ENCODE measurements around the gene GDAP2.

GDAP2 gene

GRCh38 chr1:117841117-117841650 is 88.2 kb downstream of the GDAP2 start:
- DNase-seq (ENCODE audit: low read depth in 2 of 2) = no peak

GRCh38 chr1:117838911-117839310 is 90.5 kb downstream of the GDAP2 start:
- no peak for DNase-seq (ENCODE audit: low read depth in 2 of 2)

- DNase-seq (ENCODE audit: low read depth in 2 of 2) = no peak
Measured at GRCh38 chr1:117836069-117836468, 93.4 kb downstream of the GDAP2 start.

DNA sequence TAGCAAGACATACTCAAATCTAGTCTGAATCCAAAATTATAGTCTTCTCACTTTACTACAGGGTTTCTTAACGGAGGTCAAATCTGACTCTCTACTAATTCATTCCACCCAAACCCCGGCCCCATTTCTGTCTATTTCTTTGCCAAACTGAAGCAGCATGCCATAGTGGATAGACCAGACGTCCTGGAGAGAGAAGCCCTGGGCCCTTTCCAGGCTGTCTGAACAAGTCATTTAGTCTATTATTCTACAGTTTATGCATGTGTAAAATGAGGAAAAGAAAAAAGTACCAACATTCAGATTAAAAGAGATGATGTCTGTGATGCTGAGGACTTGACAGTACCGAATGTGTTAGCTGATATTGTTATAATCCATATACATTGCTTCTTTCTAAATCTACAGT is 95.0 kb downstream of the GDAP2 start:
- no peak for DNase-seq (ENCODE audit: low read depth in 2 of 2)

DNA sequence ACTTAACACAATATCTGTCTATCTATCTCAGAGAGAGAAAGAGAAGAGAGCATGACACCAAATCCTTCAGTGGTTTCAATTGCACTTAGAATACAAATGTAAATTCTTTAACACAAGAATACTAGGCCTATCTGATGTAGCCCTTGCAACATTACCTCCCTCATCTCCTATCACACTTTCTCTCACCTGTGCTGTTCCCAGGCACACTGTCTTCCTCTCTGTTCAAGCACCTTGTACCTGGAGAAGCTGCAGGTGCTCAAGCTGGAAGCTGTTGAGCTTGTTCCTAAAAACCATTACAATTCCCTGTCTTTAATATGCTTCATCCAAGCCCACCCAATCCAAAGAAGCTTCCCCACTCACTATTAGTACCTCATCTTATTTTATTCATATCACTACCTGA is 97.0 kb downstream of the GDAP2 start:
- no peak for DNase-seq (ENCODE audit: low read depth in 2 of 2)

DNA sequence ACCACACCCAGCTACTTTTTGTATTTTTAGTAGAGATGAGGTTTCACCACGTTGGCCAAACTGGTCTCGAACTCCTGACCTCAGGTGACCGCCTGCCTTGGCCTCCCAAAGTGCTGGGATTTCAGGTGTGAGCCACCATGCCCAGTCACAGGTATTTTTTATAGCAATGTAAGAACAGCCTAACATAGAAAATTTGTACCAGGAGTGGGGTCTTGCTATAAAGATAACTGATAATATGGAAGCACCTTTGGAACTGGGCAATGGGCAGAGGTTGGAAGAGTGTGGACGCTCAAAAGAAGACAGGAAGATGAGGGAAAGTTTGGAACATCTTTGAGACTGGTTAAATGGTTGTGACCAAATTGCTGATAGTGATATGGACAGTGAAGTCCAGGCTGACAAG is 99.2 kb downstream of the GDAP2 start:
- DNase-seq (ENCODE audit: low read depth in 2 of 2) = no peak

DNA sequence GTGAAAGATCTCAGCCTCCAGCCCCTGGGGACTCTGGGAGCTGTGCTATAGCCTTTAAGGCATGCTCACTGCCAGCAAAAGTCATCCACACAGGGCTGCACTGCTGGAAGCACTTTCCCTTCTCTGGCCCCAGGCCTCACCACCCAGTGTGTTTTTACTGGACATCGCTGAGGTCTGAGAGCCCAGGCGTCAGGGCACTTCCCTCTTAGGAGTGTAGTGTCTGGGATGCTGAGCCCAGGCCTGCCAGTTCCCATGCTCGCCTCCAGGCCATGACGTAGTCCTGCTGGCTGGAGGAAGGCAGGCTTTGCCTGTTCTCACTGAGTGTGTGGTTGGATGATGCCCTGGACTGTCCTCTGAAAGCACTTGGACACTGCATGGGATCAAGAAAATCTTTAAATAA is 101.2 kb downstream of the GDAP2 start:
- no peak for DNase-seq (ENCODE audit: low read depth in 2 of 2)

GRCh38 chr1:117826540-117827078 is 102.8 kb downstream of the GDAP2 start:
- no peak for DNase-seq (ENCODE audit: low read depth in 2 of 2)

DNA sequence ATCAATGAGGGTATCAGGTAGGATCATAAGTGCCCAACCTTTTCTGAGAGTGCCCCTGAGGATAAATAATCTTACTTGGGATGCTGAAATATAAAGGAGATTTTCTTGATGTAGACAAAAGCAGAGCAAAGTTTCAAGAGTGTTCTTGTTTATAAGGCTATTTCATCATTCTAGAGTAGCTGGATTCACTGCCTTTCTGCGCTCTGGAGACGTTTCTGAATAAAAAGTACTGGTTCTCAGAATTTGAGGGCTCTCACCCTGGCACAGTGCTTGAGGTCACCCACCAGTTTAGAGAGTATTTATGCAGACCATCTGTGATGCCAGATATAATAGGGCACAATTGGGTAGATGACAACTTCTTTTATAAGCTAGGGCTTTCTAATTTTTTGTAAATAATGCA is 103.3 kb downstream of the GDAP2 start:
- DNase-seq (ENCODE audit: low read depth in 2 of 2) = no peak

DNA sequence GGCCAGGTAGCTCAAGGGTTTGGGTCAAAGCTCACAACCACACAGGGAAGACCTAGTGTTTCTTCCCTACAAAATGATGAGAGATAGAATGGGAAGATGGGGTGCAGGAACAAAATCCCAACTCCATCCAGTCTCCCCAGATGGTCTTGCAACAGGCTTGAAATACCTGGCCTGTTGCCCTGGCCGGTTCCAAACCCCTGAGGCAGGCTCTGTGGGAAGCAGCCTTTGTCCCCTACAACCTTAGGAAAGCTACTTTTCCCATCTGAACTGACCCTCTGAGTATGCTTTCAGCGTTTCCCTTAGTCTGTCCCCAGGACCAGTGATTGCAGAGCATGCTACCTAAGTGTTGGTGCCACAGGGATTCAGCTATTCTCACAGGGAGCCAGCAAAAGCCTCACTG is 104.0 kb downstream of the GDAP2 start:
- DNase-seq (ENCODE audit: low read depth in 2 of 2) = no peak

DNA sequence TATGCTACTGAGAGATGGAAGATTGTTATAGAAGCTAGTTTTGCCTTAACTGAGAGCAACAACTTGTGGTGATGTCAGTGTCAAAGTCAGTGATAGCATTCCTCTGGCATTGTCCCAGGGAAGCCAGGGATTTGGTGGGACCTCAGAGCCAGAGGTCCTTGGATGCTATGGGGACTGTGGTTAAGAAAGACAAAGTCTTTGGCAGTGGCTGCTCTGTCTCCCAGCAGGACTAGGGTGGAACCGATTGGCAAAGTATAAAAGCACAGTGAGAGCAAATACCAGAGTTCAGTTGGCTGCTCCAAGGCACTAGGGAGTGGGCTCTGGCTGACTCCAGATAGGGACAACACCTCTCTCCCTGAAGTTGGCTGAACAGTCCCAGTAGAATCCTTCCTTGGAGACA is 104.8 kb downstream of the GDAP2 start:
- DNase-seq (ENCODE audit: low read depth in 2 of 2) = no peak

DNA sequence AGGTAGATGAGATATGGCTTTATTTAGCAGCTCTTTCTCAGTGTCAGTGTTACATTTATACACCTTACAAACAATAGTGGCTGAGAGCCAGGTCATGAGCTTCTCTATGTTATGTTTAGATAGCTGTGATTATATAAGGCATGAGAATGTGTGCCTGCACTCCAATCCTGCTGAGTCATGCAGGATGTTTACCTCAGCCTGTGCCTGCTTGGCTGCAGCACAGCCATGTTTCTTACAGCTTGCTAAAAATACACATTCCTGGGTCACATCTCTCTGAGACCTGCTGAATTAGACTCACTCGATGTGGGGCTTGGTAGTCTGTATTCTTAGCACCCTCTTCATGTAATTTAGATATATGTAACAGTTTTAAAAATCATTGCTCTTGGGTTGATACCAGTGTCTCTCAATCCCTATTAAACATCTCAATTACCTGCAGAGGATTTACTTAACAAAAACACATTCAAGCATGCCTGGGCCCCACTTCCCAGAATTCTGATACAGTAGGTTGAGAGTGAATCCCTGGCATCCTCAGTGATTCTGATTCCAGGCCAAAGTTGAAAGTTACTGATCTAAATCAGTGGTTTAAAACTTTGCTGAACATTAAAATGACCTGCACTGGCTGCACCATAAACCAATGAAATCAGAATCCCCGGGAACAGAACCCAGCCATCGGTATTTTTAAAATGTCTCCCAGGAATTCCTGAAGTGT is 107.5 kb downstream of the GDAP2 start:
- no peak for DNase-seq (ENCODE audit: low read depth in 2 of 2)

GRCh38 chr1:117821382-117821755 is 108.1 kb downstream of the GDAP2 start:
- no peak for DNase-seq (ENCODE audit: low read depth in 2 of 2)

- DNase-seq (ENCODE audit: low read depth in 2 of 2) = no peak
Measured at GRCh38 chr1:117820694-117821381, 108.6 kb downstream of the GDAP2 start.

- no peak for DNase-seq (ENCODE audit: low read depth in 2 of 2)
Measured at GRCh38 chr1:117820096-117820495, 109.3 kb downstream of the GDAP2 start.

GRCh38 chr1:117819301-117819700 is 110.1 kb downstream of the GDAP2 start:
- no peak for DNase-seq (ENCODE audit: low read depth in 2 of 2)

- DNase-seq (ENCODE audit: low read depth in 2 of 2) = no peak
Measured at GRCh38 chr1:117818456-117818855, 111.0 kb downstream of the GDAP2 start.

- no peak for DNase-seq (ENCODE audit: low read depth in 2 of 2)
Measured at GRCh38 chr1:117817629-117818028, 111.8 kb downstream of the GDAP2 start.

- no peak for DNase-seq (ENCODE audit: low read depth in 2 of 2)
Measured at GRCh38 chr1:117815926-117816325, 113.5 kb downstream of the GDAP2 start.

DNA sequence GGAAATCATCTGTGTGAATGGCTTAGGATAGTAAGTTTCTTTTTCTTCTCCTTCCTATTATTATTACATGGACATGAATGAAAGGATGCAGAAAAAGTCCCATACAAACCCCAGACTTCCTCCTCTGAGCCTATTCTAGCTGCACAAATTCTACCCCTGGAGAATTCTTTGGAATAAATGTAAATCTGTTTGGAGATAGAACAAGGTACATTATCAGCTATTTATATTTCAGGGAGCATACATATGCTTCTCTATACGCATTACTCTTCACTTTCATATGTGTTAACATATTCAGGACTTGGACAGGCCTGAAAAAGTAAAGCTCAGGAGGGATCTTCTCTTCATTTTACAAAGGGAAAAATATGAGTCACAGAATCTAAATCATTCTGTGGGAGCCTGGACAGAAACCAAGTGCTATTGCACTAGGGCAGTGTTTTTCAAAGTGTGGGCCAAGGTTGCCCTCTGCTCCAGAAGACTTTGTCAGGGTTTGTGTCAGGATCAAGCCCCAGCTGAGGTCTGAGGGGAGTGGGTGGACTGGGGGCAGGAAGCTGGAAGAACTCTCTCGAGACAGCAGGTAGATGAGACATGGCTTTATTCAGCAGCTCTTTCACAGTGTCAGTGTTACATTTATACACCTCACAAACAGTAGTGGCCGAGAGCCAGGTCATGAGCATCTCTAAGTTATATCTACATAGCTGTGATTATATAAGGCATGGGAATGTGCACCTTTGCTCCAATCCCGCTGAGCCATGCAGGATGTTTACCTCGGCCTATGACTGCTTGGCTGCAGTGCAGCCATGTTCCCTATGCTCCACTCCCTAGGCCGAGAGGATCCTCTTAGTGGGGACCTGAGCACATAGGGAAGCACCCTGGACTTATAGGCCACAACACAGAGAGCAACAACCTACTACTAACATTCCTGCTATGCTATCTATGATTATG is 114.3 kb downstream of the GDAP2 start:
- DNase-seq (ENCODE audit: low read depth in 2 of 2) = no peak
